T-helper 1 cell (primary cell): Measurements from ENCODE around the gene TCEAL2.
"Not testable (repeated sequence)": the region's sequence is repeated elsewhere in the genome, so short reads cannot be mapped to it uniquely, and the experiment has no call there.

Experiments
- DNase-seq, 5 donors: peaks; one replicate each; pipeline ENCODE4 v3.0.0-alpha.2; 2012 to 2020
- total RNA-seq, 4 donors: gene quantifications; one replicate each; lab custom pipeline; 2026; lab: John Stamatoyannopoulos, UW

Gene TCEAL2
- 0.54 to 1.1 (median 0.65) reads per million in 4 donors for total RNA-seq

- peak in 2 of 5 donors; percentile 0 to 3 for DNase-seq
Observed at GRCh38 chrX:102125436-102125835, at the start of gene TCEAL2. TCEAL2 (plus strand) TSS chrX:102125679; CDS start chrX:102126831, 1,152 bp downstream.

GRCh38 chrX:102077426-102077825 is 48.1 kb upstream of the TCEAL2 start:
- DNase-seq: no peak

- no peak for DNase-seq
Observed at GRCh38 chrX:102085706-102086105, 39.8 kb upstream of the TCEAL2 start.

- DNase-seq: no peak
Observed at GRCh38 chrX:102113367-102113766, 12.1 kb upstream of the TCEAL2 start.

- DNase-seq: no peak
Observed at GRCh38 chrX:102115748-102116147, 9.7 kb upstream of the TCEAL2 start.

- DNase-seq: not testable (repeated sequence)
Observed at GRCh38 chrX:102125014-102125413, 465 bp upstream of the TCEAL2 start.

- not testable (repeated sequence) for DNase-seq
Observed at GRCh38 chrX:102126080-102126818, 770 bp downstream of the TCEAL2 start.

GRCh38 chrX:102126863-102127262 is 1.4 kb downstream of the TCEAL2 start:
- DNase-seq: no peak

- DNase-seq: no peak
Observed at GRCh38 chrX:102129473-102129872, 4.0 kb downstream of the TCEAL2 start.

- DNase-seq: no peak
Observed at GRCh38 chrX:102138064-102138463, 12.6 kb downstream of the TCEAL2 start.

GRCh38 chrX:102140876-102141275 is 15.4 kb downstream of the TCEAL2 start:
- not testable (repeated sequence) for DNase-seq

- not testable (repeated sequence) for DNase-seq
Observed at GRCh38 chrX:102141631-102142030, 16.2 kb downstream of the TCEAL2 start.

- not testable (repeated sequence) for DNase-seq
Observed at GRCh38 chrX:102142274-102142673, 16.8 kb downstream of the TCEAL2 start, which contains the start of gene TCEAL6. TCEAL6 (minus strand) TSS chrX:102142481.

GRCh38 chrX:102154218-102154860 is 28.9 kb downstream of the TCEAL2 start:
- DNase-seq: peak in 3 of 5 donors; percentile 1 to 2 (median 1)

GRCh38 chrX:102154900-102155805 is 29.7 kb downstream of the TCEAL2 start:
- DNase-seq: peak in 4 of 5 donors; percentile 2 to 20 (median 12)

- peak; percentile 19 to 73 (median 54) for DNase-seq
Observed at GRCh38 chrX:102155806-102156179, 30.3 kb downstream of the TCEAL2 start, which contains the start of gene BEX5. BEX5 (minus strand) TSS chrX:102155977; CDS start chrX:102154265, 1,712 bp downstream.
